Aortic smooth muscle cell (primary cell): Measurements from ENCODE around the gene KERA. TPM values are rescaled to one million over a fixed set of nuclear protein-coding genes. Genes with fewer than 3 reads are reported as not detected.

Experiments
- total RNA-seq: library from RNA; depleted of rRNA; stranded (reverse); fragments of >200 nt; gene quantifications from 2 replicates; pipeline ENCODE4 v1.2.3, GENCODE V29; 2014

KERA gene, protein sequence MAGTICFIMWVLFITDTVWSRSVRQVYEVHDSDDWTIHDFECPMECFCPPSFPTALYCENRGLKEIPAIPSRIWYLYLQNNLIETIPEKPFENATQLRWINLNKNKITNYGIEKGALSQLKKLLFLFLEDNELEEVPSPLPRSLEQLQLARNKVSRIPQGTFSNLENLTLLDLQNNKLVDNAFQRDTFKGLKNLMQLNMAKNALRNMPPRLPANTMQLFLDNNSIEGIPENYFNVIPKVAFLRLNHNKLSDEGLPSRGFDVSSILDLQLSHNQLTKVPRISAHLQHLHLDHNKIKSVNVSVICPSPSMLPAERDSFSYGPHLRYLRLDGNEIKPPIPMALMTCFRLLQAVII
- not detected in 2 replicates for total RNA-seq

DNA sequence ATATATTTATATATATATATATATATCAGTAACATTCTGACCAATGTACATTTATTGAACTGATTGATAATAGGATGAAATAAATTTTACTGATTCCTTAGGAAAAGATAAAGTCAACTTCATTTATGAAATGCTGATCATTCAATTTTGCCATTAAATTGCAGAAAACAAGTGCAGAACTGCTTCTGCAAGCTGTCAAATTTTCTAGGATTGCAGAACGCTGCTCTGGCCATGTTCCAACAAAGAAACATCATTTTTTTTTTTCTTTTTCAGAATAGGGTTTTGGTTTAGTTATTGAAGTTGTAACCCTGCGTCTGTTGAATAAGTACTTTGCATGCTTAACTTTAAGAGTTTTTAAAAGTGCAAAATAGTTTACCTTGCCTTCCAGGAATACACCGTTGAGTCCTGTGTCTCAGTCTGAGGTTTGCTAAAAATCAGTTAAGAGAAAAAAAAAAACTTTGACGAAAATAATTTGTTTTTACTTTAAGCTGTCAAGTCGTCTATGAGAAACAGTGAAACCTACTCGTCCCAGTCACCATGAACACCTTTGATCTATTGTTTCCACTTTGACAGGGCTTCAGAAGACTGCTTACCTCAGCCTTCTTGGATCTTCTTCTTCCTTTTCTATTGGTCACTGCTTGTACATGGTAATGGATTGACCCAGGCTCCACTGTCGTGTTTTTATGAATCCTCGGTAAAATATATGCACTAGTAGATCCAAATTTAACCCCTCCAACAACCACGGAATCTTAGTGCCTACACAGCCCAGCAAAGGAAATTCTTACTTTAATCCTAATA, at the start of gene KERA:
TSS of gene KERA (minus strand) at position 657 of the 798 bp plus-strand sequence. CDS start 1,743 bp downstream, outside the sequence.

DNA sequence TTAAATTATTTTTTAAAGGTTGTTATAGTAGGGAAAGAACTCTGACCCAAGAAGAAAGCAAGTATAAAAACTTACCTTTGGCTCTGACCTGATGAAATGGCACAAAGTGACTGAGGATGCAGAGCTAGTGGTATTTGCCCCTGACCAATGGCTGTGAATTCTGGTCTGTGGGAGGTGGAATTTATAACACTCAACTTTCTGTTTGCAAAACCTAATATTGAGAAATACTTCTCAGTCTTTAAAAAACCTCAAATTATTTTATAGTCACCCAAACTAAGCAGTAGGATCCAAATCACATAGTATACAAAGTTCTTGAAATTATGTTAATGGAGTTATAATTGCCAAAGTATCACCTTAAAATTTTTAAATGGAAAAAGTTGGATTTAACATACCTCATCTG, 53.0 kb downstream of the KERA start, which contains the start of gene EPYC:
TSS of gene EPYC (minus strand) at position 101 of the 400 bp plus-strand sequence. CDS start 2,407 bp downstream, outside the sequence.

Other genes starting within 250 kb of the KERA start
- not detected in 2 replicates for gene CCER1, start 102.8 kb downstream of the KERA start, total RNA-seq
- not detected in 2 replicates for gene EPYC, start 53.1 kb downstream of the KERA start, total RNA-seq
- gene LUM, start 53.5 kb upstream of the KERA start, total RNA-seq = 691 and 1,118 TPM in 2 replicates
- 129 and 306 TPM in 2 replicates for gene DCN, start 124.8 kb upstream of the KERA start, total RNA-seq